Measurements from ENCODE around the gene PBXIP1. TPM values are rescaled to one million over a fixed set of nuclear protein-coding genes. Genes with fewer than 3 reads are reported as not detected.
A peak's percentile ranks its signal among the peaks of the same experiment; 100 is the strongest.

PBXIP1 gene
- total RNA-seq, 4 donors from 2014 or later: 41.4 to 67.4 (median 61.3) TPM

GRCh38 chr1:154899041-154899440 lies 56.9 kb downstream of the PBXIP1 start:
- Histone ChIP-seq H3K9me3 (no peaks in the 10 kb centered on the region), H3K4me1 (no peaks in the 10 kb centered on the region), H3K36me3 (no peaks in the 10 kb centered on the region), H3K4me3 (no peak overlapping the region), H3K27ac (no peak overlapping the region), H3K27me3 (no peaks in the 10 kb centered on the region)
- TF ChIP-seq POLR2A (IDR thresholded peaks at IDR 0.05): no peak
- DNase-seq (ENCODE audit: low spot score in 2 of 2): no peak
- WGBS: 97% methylated on average over 6 of the region's 6 CpGs

- no peak for TF ChIP-seq POLR2A (IDR thresholded peaks at IDR 0.05)
- no peak for TF ChIP-seq CTCF (IDR thresholded peaks at IDR 0.05)
- no peak for TF ChIP-seq EP300 (IDR thresholded peaks at IDR 0.05)
- TF ChIP-seq POLR2AphosphoS5 (IDR thresholded peaks at IDR 0.05): no peak
- no peaks in the 10 kb centered on the region for H3K4me1 ChIP-seq
Measured at GRCh38 chr1:154896771-154897286, 59.1 kb downstream of the PBXIP1 start.

GRCh38 chr1:154895798-154896197 lies 60.1 kb downstream of the PBXIP1 start:
- DNase-seq (ENCODE audit: low spot score in 2 of 2): peak in 1 of 2 donors; percentile 32

More at GRCh38 chr1:154896771-154897286, 59.1 kb downstream of the PBXIP1 start:
- Histone ChIP-seq H3K27ac (no peak overlapping the region), H3K36me3 (no peaks in the 10 kb centered on the region), H3K4me3 (no peak overlapping the region), H3K9me3 (no peaks in the 10 kb centered on the region), H3K27me3 (no peaks in the 10 kb centered on the region)
- 68% methylated on average over 10 of the region's 10 CpGs for WGBS
- peak in 1 of 2 donors; percentile 61 for DNase-seq (ENCODE audit: low spot score in 2 of 2)

More at GRCh38 chr1:154895798-154896197, 60.1 kb downstream of the PBXIP1 start:
- 59% methylated on average over 7 of the region's 7 CpGs for WGBS
- Histone ChIP-seq H3K4me1 (no peaks in the 10 kb centered on the region), H3K27me3 (no peaks in the 10 kb centered on the region), H3K9me3 (no peaks in the 10 kb centered on the region), H3K4me3 (no peak overlapping the region), H3K27ac (no peak overlapping the region), H3K36me3 (no peaks in the 10 kb centered on the region)
- TF ChIP-seq CTCF (IDR thresholded peaks at IDR 0.05): no peak
- TF ChIP-seq POLR2A (IDR thresholded peaks at IDR 0.05): no peak
- no peak for TF ChIP-seq EP300 (IDR thresholded peaks at IDR 0.05)
- TF ChIP-seq POLR2AphosphoS5 (IDR thresholded peaks at IDR 0.05): no peak

Other genes starting within 250 kb of the PBXIP1 start
- under 1 TPM; 0.30 to 0.72 (median 0.37) TPM for gene KCNN3, start 85.8 kb downstream of the PBXIP1 start, total RNA-seq
- gene PMVK, start 19.4 kb downstream of the PBXIP1 start, total RNA-seq: 10 to 100 TPM; 19.3 to 38.0 (median 28.8) TPM
- 10 to 100 TPM; 34.2 to 46.7 (median 35.3) TPM for gene PYGO2, start 5.7 kb upstream of the PBXIP1 start, total RNA-seq
- 100 to 1,000 TPM in 1 of 4 donors, 10 to 100 TPM in 3; 54.5 to 102 (median 69.5) TPM for gene SHC1, start 14.6 kb upstream of the PBXIP1 start, total RNA-seq
- 10 to 100 TPM; 37.8 to 55.4 (median 49.7) TPM for gene CKS1B, start 18.6 kb upstream of the PBXIP1 start, total RNA-seq
- 10 to 100 TPM; 42.0 to 59.7 (median 52.3) TPM for gene FLAD1, start 27.2 kb upstream of the PBXIP1 start, total RNA-seq
- gene LENEP, start 37.5 kb upstream of the PBXIP1 start, total RNA-seq: 1 to 10 TPM in 1 of 4 donors, not detected in 3; 3.0 TPM
- gene ZBTB7B, start 46.7 kb upstream of the PBXIP1 start, total RNA-seq: 100 to 1,000 TPM; 238 to 243 (median 239) TPM
- 10 to 100 TPM; 13.4 to 36.0 (median 14.5) TPM for gene DCST2, start 77.7 kb upstream of the PBXIP1 start, total RNA-seq
- 1 to 10 TPM in 3 of 4 donors, under 1 TPM in 1; 0.55 to 8.2 (median 2.8) TPM for gene DCST1, start 77.7 kb upstream of the PBXIP1 start, total RNA-seq
- gene ADAM15, start 95.2 kb upstream of the PBXIP1 start, total RNA-seq: 100 to 1,000 TPM; 304 to 327 (median 321) TPM
- 10 to 100 TPM; 22.4 to 44.2 (median 28.7) TPM for gene EFNA4, start 107.6 kb upstream of the PBXIP1 start, total RNA-seq
- gene EFNA3, start 122.7 kb upstream of the PBXIP1 start, total RNA-seq: 100 to 1,000 TPM in 1 of 4 donors, 10 to 100 TPM in 3; 28.8 to 104 (median 77.6) TPM
- 100 to 1,000 TPM in 3 of 4 donors, 10 to 100 TPM in 1; 88.9 to 198 (median 120) TPM for gene EFNA1, start 171.8 kb upstream of the PBXIP1 start, total RNA-seq
- 10 to 100 TPM; 27.9 to 56.1 (median 32.6) TPM for gene SLC50A1, start 179.8 kb upstream of the PBXIP1 start, total RNA-seq
- gene DPM3, start 184.4 kb upstream of the PBXIP1 start, total RNA-seq: 10 to 100 TPM; 23.7 to 43.7 (median 30.2) TPM
- 100 to 1,000 TPM in 2 of 4 donors, 10 to 100 TPM in 2; 77.1 to 180 (median 113) TPM for gene KRTCAP2, start 217.2 kb upstream of the PBXIP1 start, total RNA-seq
- gene TRIM46, start 217.8 kb upstream of the PBXIP1 start, total RNA-seq: under 1 TPM in 2 of 4 donors, not detected in 2; 0.34 to 0.80 TPM

Measured in suprapubic skin (tissue), 4 donors.